ENCODE results near the gene ATP8A2.
"Not testable (repeated sequence)": the region's sequence is repeated elsewhere in the genome, so short reads cannot be mapped to it uniquely, and the experiment has no call there.

ATP8A2 gene

GRCh38 chr13:26067601-26068000 is 695.8 kb downstream of the ATP8A2 start:
- no peak overlapping the region for H3K4me3 ChIP-seq (ENCODE audit: low read length in 2 of 2)
- no peaks in the 10 kb centered on the region for H3K27me3 ChIP-seq (ENCODE audit: control insufficient read depth in 2 of 2, insufficient read depth in 2 of 2, low read length in 2 of 2)
- H3K9me3 ChIP-seq (ENCODE audit: control insufficient read depth in 2 of 2, low read length in 2 of 2), result no peaks in the 10 kb centered on the region
- H3K36me3 ChIP-seq (ENCODE audit: control insufficient read depth in 2 of 2, insufficient read depth in 2 of 2, low read length in 2 of 2), result no peaks in the 10 kb centered on the region
- no peak overlapping the region for H3K27ac ChIP-seq (ENCODE audit: low read depth in 2 of 2, low read length in 2 of 2)
- no peak overlapping the region for H3K9ac ChIP-seq (ENCODE audit: low read depth in 1 of 2, low read length in 2 of 2)
- H3K4me1 ChIP-seq (ENCODE audit: control insufficient read depth in 2 of 2, insufficient read depth in 2 of 2, low read length in 2 of 2), result no peaks in the 10 kb centered on the region

- H3K27me3 ChIP-seq (ENCODE audit: control insufficient read depth in 2 of 2, insufficient read depth in 2 of 2, low read length in 2 of 2); H3K36me3 ChIP-seq (ENCODE audit: control insufficient read depth in 2 of 2, insufficient read depth in 2 of 2, low read length in 2 of 2); H3K27ac ChIP-seq (ENCODE audit: low read depth in 2 of 2, low read length in 2 of 2); H3K4me1 ChIP-seq (ENCODE audit: control insufficient read depth in 2 of 2, insufficient read depth in 2 of 2, low read length in 2 of 2); H3K9ac ChIP-seq (ENCODE audit: low read depth in 1 of 2, low read length in 2 of 2); H3K4me3 ChIP-seq (ENCODE audit: low read length in 2 of 2); H3K9me3 ChIP-seq (ENCODE audit: control insufficient read depth in 2 of 2, low read length in 2 of 2): not testable (repeated sequence)
Observed at GRCh38 chr13:26068372-26068771, 696.6 kb downstream of the ATP8A2 start.

- H3K9me3 ChIP-seq (ENCODE audit: control insufficient read depth in 2 of 2, low read length in 2 of 2); H3K4me3 ChIP-seq (ENCODE audit: low read length in 2 of 2); H3K4me1 ChIP-seq (ENCODE audit: control insufficient read depth in 2 of 2, insufficient read depth in 2 of 2, low read length in 2 of 2); H3K9ac ChIP-seq (ENCODE audit: low read depth in 1 of 2, low read length in 2 of 2); H3K27ac ChIP-seq (ENCODE audit: low read depth in 2 of 2, low read length in 2 of 2); H3K27me3 ChIP-seq (ENCODE audit: control insufficient read depth in 2 of 2, insufficient read depth in 2 of 2, low read length in 2 of 2); H3K36me3 ChIP-seq (ENCODE audit: control insufficient read depth in 2 of 2, insufficient read depth in 2 of 2, low read length in 2 of 2): not testable (repeated sequence)
Observed at GRCh38 chr13:26069642-26070041, 697.9 kb downstream of the ATP8A2 start.

- Histone ChIP-seq H3K4me1 (ENCODE audit: control insufficient read depth in 2 of 2, insufficient read depth in 2 of 2, low read length in 2 of 2) (no peaks in the 10 kb centered on the region), H3K36me3 (ENCODE audit: control insufficient read depth in 2 of 2, insufficient read depth in 2 of 2, low read length in 2 of 2) (no peaks in the 10 kb centered on the region), H3K9me3 (ENCODE audit: control insufficient read depth in 2 of 2, low read length in 2 of 2) (no peaks in the 10 kb centered on the region), H3K27ac (ENCODE audit: low read depth in 2 of 2, low read length in 2 of 2) (no peak overlapping the region), H3K4me3 (ENCODE audit: low read length in 2 of 2) (no peak overlapping the region), H3K9ac (ENCODE audit: low read depth in 1 of 2, low read length in 2 of 2) (no peak overlapping the region), H3K27me3 (ENCODE audit: control insufficient read depth in 2 of 2, insufficient read depth in 2 of 2, low read length in 2 of 2) (no peaks in the 10 kb centered on the region)
Observed at GRCh38 chr13:26071691-26072090, 699.9 kb downstream of the ATP8A2 start.

GRCh38 chr13:26072335-26072734 is 700.6 kb downstream of the ATP8A2 start:
- H3K36me3 ChIP-seq (ENCODE audit: control insufficient read depth in 2 of 2, insufficient read depth in 2 of 2, low read length in 2 of 2); H3K9ac ChIP-seq (ENCODE audit: low read depth in 1 of 2, low read length in 2 of 2); H3K27me3 ChIP-seq (ENCODE audit: control insufficient read depth in 2 of 2, insufficient read depth in 2 of 2, low read length in 2 of 2); H3K9me3 ChIP-seq (ENCODE audit: control insufficient read depth in 2 of 2, low read length in 2 of 2); H3K4me3 ChIP-seq (ENCODE audit: low read length in 2 of 2); H3K27ac ChIP-seq (ENCODE audit: low read depth in 2 of 2, low read length in 2 of 2); H3K4me1 ChIP-seq (ENCODE audit: control insufficient read depth in 2 of 2, insufficient read depth in 2 of 2, low read length in 2 of 2): not testable (repeated sequence)

GRCh38 chr13:26074706-26075105 is 702.9 kb downstream of the ATP8A2 start:
- Histone ChIP-seq H3K27me3 (ENCODE audit: control insufficient read depth in 2 of 2, insufficient read depth in 2 of 2, low read length in 2 of 2) (no peaks in the 10 kb centered on the region), H3K9me3 (ENCODE audit: control insufficient read depth in 2 of 2, low read length in 2 of 2) (no peaks in the 10 kb centered on the region), H3K36me3 (ENCODE audit: control insufficient read depth in 2 of 2, insufficient read depth in 2 of 2, low read length in 2 of 2) (no peaks in the 10 kb centered on the region), H3K4me1 (ENCODE audit: control insufficient read depth in 2 of 2, insufficient read depth in 2 of 2, low read length in 2 of 2) (no peaks in the 10 kb centered on the region), H3K27ac (ENCODE audit: low read depth in 2 of 2, low read length in 2 of 2) (no peak overlapping the region), H3K9ac (ENCODE audit: low read depth in 1 of 2, low read length in 2 of 2) (no peak overlapping the region), H3K4me3 (ENCODE audit: low read length in 2 of 2) (no peak overlapping the region)

Data from mucosa of rectum (tissue), 2 donors.